CD4-positive, alpha-beta T cell (primary cell): ENCODE results near the gene NEURL1. TPM values are rescaled to one million over a fixed set of nuclear protein-coding genes. Genes with fewer than 3 reads are reported as not detected.

ENCODE experiments used
- ATAC-seq: fragments of 200-7000 bp; cut with Tn5 transposase; one replicate; pipeline ENCODE4 v1.10.0; 2022; ENCODE audit warnings: mild to moderate bottlenecking; ENCODE audit not compliant: poor library complexity
- CTCF ChIA-PET: fragments of 350-600 bp; sonication (Branson Sonifier 250); formaldehyde crosslinking; loops from one replicate; lab custom pipeline; 2021; ENCODE audit warnings: antibody characterized with exemption, inconsistent platforms; lab: Charles Lee
- POLR2A ChIA-PET: fragments of 350-600 bp; sonication (Branson Sonifier 250); formaldehyde crosslinking; loops from one replicate; lab custom pipeline; 2021; ENCODE audit warnings: antibody characterized with exemption, inconsistent platforms; lab: Charles Lee
- DNase-seq, 14 experiments: peaks; one replicate each; pipeline ENCODE4 v3.0.0-alpha.2; 2013 to 2020; ENCODE audit warnings: mixed read lengths in 2 of 14
- H3K27ac ChIP-seq, 2 donors: one replicate each; pipeline versions ENCODE4 v1.5.1 to v1.7.0; 2013; ENCODE audit warnings: low read length in 2 of 2, low read depth in 1 of 2, mild to moderate bottlenecking in 1 of 2
- H3K27me3 ChIP-seq, 2 experiments: 1 replicate in 1 of 2; 2 replicates in 1 of 2; pipeline versions ENCODE4 v1.6.1 to v1.7.0; 2013; ENCODE audit warnings: low read length in 2 of 2, control low read depth in 1 of 2, mild to moderate bottlenecking in 1 of 2, moderate library complexity in 1 of 2; ENCODE audit not compliant: insufficient read depth in 2 of 2, control insufficient read depth in 1 of 2
- H3K36me3 ChIP-seq: one replicate; pipeline ENCODE4 v1.6.1; 2013; ENCODE audit warnings: low read length, control low read depth; ENCODE audit not compliant: insufficient read depth
- H3K4me1 ChIP-seq: one replicate; pipeline ENCODE4 v1.6.1; 2013; ENCODE audit warnings: low read length, control low read depth; ENCODE audit not compliant: insufficient read depth
- H3K4me3 ChIP-seq: one replicate; pipeline ENCODE4 v1.5.1; 2013; ENCODE audit warnings: mild to moderate bottlenecking, low read length, moderate library complexity
- H3K9me3 ChIP-seq, 2 experiments: 1 replicate in 1 of 2; 2 replicates in 1 of 2; pipeline versions ENCODE4 v1.6.1 to v1.7.0; 2013; ENCODE audit warnings: low read length in 2 of 2, mild to moderate bottlenecking in 2 of 2, control low read depth in 1 of 2, moderate library complexity in 1 of 2; ENCODE audit not compliant: control insufficient read depth in 1 of 2, insufficient read depth in 1 of 2
- H3K27ac Mint-ChIP-seq: one replicate; pipeline ENCODE4 v1.8.0; 2020; ENCODE audit warnings: mixed read lengths
- H3K27me3 Mint-ChIP-seq: one replicate; pipeline ENCODE4 v1.8.0; 2021; ENCODE audit warnings: mixed read lengths
- H3K36me3 Mint-ChIP-seq: one replicate; pipeline ENCODE4 v1.8.0; 2021; ENCODE audit warnings: low read depth, mixed read lengths
- H3K4me1 Mint-ChIP-seq: one replicate; pipeline ENCODE4 v1.8.0; 2021; ENCODE audit warnings: low read depth, mixed read lengths
- H3K4me3 Mint-ChIP-seq: one replicate; pipeline ENCODE4 v1.8.0; 2020; ENCODE audit warnings: mild to moderate bottlenecking, mixed read lengths
- H3K9me3 Mint-ChIP-seq: one replicate; pipeline ENCODE4 v1.8.0; 2020; ENCODE audit warnings: mixed read lengths
- CTCF ChIP-seq: fragments of 200-600 bp; IDR thresholded peaks from one replicate; pipeline ENCODE4 v1.8.0; 2022; ENCODE audit warnings: antibody characterized with exemption, mild to moderate bottlenecking
- intact Hi-C, 2 experiments: fragments of 100-400 bp; cut with DNase I in 1 of 2; cut with micrococcal nuclease in 1 of 2; formaldehyde crosslinking; loops; one replicate each; pipeline versions ENCODE4 v1.15.1 to v1.9.0; 2023 to 2025; cut with DNase I, micrococcal nuclease
- total RNA-seq, 174 experiments: library from RNA in 2 of 174; stranded (reverse) in 2 of 174; gene quantifications; one replicate each; pipeline ENCODE4 v1.2.3 and lab custom pipeline; 2021 to 2026

The NEURL1 gene
- total RNA-seq, 2 experiments from 2014 or later = 0.85 to 1.1 TPM

- no peak for TF ChIP-seq CTCF
- H3K36me3 Mint-ChIP-seq = peaks cover 5% of the 10 kb centered on the region
- POLR2A ChIA-PET = no interaction called here
- no peaks in the 10 kb centered on the region for H3K4me1 ChIP-seq
- no peak overlapping the region for H3K4me3 ChIP-seq
- no peaks in the 10 kb centered on the region for H3K9me3 ChIP-seq
- H3K27ac Mint-ChIP-seq = no peak overlapping the region
- CTCF ChIA-PET = interaction anchor here (0.9 kb wide), 1 partner anchor 72 kb away, joined by 3 read pairs; no protein-coding TSS in a partner anchor
- no peaks in the 10 kb centered on the region for H3K27me3 Mint-ChIP-seq
- H3K36me3 ChIP-seq = peaks cover 2% of the 10 kb centered on the region
- no peaks in the 10 kb centered on the region for H3K27me3 ChIP-seq
- no peak overlapping the region for H3K27ac ChIP-seq
- ATAC-seq (no peak), DNase-seq (no peak)
- intact Hi-C loops = no loop called here
- H3K9me3 Mint-ChIP-seq = no peaks in the 10 kb centered on the region
- no peak overlapping the region for H3K4me3 Mint-ChIP-seq
- no peaks in the 10 kb centered on the region for H3K4me1 Mint-ChIP-seq
These were observed 121.0 kb downstream of the NEURL1 start for GRCh38 chr10:103614306-103615158.

GRCh38 chr10:103616705-103617601 lies 123.4 kb downstream of the NEURL1 start:
- ChIA-PET POLR2A (no interaction called here), CTCF (no interaction called here)
- intact Hi-C loops = no loop called here
- Histone ChIP-seq H3K4me1 (no peaks in the 10 kb centered on the region), H3K36me3 (peaks cover 5% of the 10 kb centered on the region), H3K9me3 (no peaks in the 10 kb centered on the region), H3K4me3 (no peak overlapping the region), H3K27me3 (no peaks in the 10 kb centered on the region), H3K27ac (no peak overlapping the region)
- no peaks in the 10 kb centered on the region for H3K4me1 Mint-ChIP-seq
- DNase-seq = no peak
- no peak overlapping the region for H3K27ac Mint-ChIP-seq
- peaks cover 9% of the 10 kb centered on the region for H3K36me3 Mint-ChIP-seq
- H3K27me3 Mint-ChIP-seq = no peaks in the 10 kb centered on the region
- H3K4me3 Mint-ChIP-seq = no peak overlapping the region
- TF ChIP-seq CTCF = no peak
- no peak for ATAC-seq
- H3K9me3 Mint-ChIP-seq = no peaks in the 10 kb centered on the region

GRCh38 chr10:103617602-103618385 lies 124.3 kb downstream of the NEURL1 start:
- CTCF ChIA-PET = no interaction called here
- no peak for DNase-seq
- POLR2A ChIA-PET = no interaction called here
- Histone ChIP-seq H3K4me3 (no peak overlapping the region), H3K9me3 (no peaks in the 10 kb centered on the region), H3K4me1 (no peaks in the 10 kb centered on the region), H3K27ac (no peak overlapping the region), H3K27me3 (no peaks in the 10 kb centered on the region), H3K36me3 (peaks cover 5% of the 10 kb centered on the region)
- Mint-ChIP-seq H3K27me3 (no peaks in the 10 kb centered on the region), H3K4me3 (no peak overlapping the region), H3K36me3 (peaks cover 9% of the 10 kb centered on the region), H3K27ac (no peak overlapping the region), H3K4me1 (no peaks in the 10 kb centered on the region), H3K9me3 (no peaks in the 10 kb centered on the region)
- ATAC-seq = no peak
- TF ChIP-seq CTCF = no peak
- intact Hi-C loops = no loop called here
